IMR-90 (cell line): Measurements from ENCODE around the gene SLC22A14. TPM values are rescaled to one million over a fixed set of nuclear protein-coding genes. Genes with fewer than 3 reads are reported as not detected.

Source experiments
- ATAC-seq: fragments of 200-7000 bp; cut with Tn5 transposase; 2 replicates; pipeline ENCODE4 v1.9.1; 2020; ENCODE audit warnings: low read depth, mild to moderate bottlenecking, moderate library complexity
- BruUV-seq: library from RNA; stranded (reverse); fragments of 400-500 nt; replicated peaks from 2 replicates; lab custom pipeline; 2021; lab: Mats Ljungman, UMichigan
- CTCF ChIA-PET: fragments of 300-600 bp; formaldehyde crosslinking; extraction: SDS; loops from one replicate; lab custom pipeline; 2021; ENCODE audit warnings: antibody characterized with exemption; lab: Yijun Ruan, JAX
- POLR2A ChIA-PET: fragments of 300-600 bp; sonication (Branson Sonifier 250); formaldehyde crosslinking; loops from one replicate; lab custom pipeline; 2022; ENCODE audit warnings: antibody characterized with exemption; ENCODE audit not compliant: unreplicated experiment; lab: Charles Lee
- DNase-seq: peaks from one replicate; pipeline ENCODE4 v3.0.0; 2013
- H2AFZ ChIP-seq: replicated peaks from 2 replicates; pipeline ENCODE3; 2013; ENCODE audit warnings: low read length, mild to moderate bottlenecking; ENCODE audit not compliant: poor library complexity
- H2AK5ac ChIP-seq: 2 replicates; pipeline ENCODE4 v1.6.1; 2013; ENCODE audit warnings: low read depth, low read length, inconsistent platforms
- H2AK9ac ChIP-seq: replicated peaks from 2 replicates; pipeline ENCODE3; 2013; ENCODE audit warnings: mild to moderate bottlenecking, low read depth, low read length, moderate library complexity; ENCODE audit not compliant: poor library complexity
- H2BK120ac ChIP-seq: 2 replicates; pipeline ENCODE4 v1.6.1; 2013; ENCODE audit warnings: low read depth, low read length, inconsistent platforms
- H2BK15ac ChIP-seq: 3 replicates; pipeline ENCODE4 v1.6.1; 2013; ENCODE audit warnings: low read depth, low read length, inconsistent platforms
- H2BK20ac ChIP-seq: 2 replicates; pipeline ENCODE4 v1.6.1; 2013; ENCODE audit warnings: low read depth, mild to moderate bottlenecking, inconsistent platforms, low read length, moderate library complexity
- H2BK5ac ChIP-seq: 2 replicates; pipeline ENCODE4 v1.6.1; 2013; ENCODE audit warnings: mild to moderate bottlenecking, low read depth, low read length, inconsistent platforms; ENCODE audit not compliant: poor library complexity, severe bottlenecking
- H3K14ac ChIP-seq: replicated peaks from 2 replicates; pipeline ENCODE4 v1.6.1; 2013; ENCODE audit warnings: low read depth, low read length, inconsistent platforms
- H3K18ac ChIP-seq: 2 replicates; pipeline ENCODE4 v1.6.1; 2013; ENCODE audit warnings: low read depth, low read length, control low read depth
- H3K23ac ChIP-seq: 2 replicates; pipeline ENCODE4 v1.6.1; 2013; ENCODE audit warnings: low read depth, low read length, inconsistent platforms
- H3K27ac ChIP-seq: 2 replicates; pipeline ENCODE4 v1.5.1; 2013; ENCODE audit warnings: mild to moderate bottlenecking, control low read depth, low read length; ENCODE audit not compliant: insufficient read depth
- H3K27me3 ChIP-seq: 2 replicates; pipeline ENCODE4 v1.6.1; 2013; ENCODE audit warnings: low read length; ENCODE audit not compliant: control insufficient read depth, insufficient read depth
- H3K36me3 ChIP-seq: 2 replicates; pipeline ENCODE4 v1.6.1; 2013; ENCODE audit warnings: low read length, mixed read lengths; ENCODE audit not compliant: control insufficient read depth, insufficient read depth
- H3K4ac ChIP-seq: 2 replicates; pipeline ENCODE4 v1.6.1; 2013; ENCODE audit warnings: low read depth, low read length, inconsistent platforms
- H3K4me1 ChIP-seq: 2 replicates; pipeline ENCODE4 v1.6.1; 2013; ENCODE audit warnings: low read length, mixed read lengths; ENCODE audit not compliant: control insufficient read depth, insufficient read depth
- H3K4me2 ChIP-seq: 2 replicates; pipeline ENCODE4 v1.6.1; 2013; ENCODE audit warnings: low read depth, mild to moderate bottlenecking, control low read depth, low read length, moderate library complexity
- H3K4me3 ChIP-seq: 2 replicates; pipeline ENCODE4 v1.5.1; 2013; ENCODE audit warnings: low read depth, mild to moderate bottlenecking, control low read depth, low read length, moderate library complexity; ENCODE audit not compliant: insufficient read depth
- H3K56ac ChIP-seq: 2 replicates; pipeline ENCODE4 v1.6.1; 2013; ENCODE audit warnings: low read length, inconsistent platforms; ENCODE audit not compliant: insufficient read depth; ENCODE audit errors: extremely low read depth
- H3K79me1 ChIP-seq, 2 experiments: 2 replicates each; pipeline ENCODE4 v1.6.1; 2013; ENCODE audit warnings: low read length in 2 of 2, inconsistent platforms in 1 of 2, low read depth in 1 of 2
- H3K9ac ChIP-seq: 2 replicates; pipeline ENCODE4 v1.6.1; 2013; ENCODE audit warnings: low read depth, low read length, control low read depth
- H3K9me1 ChIP-seq: 2 replicates; pipeline ENCODE4 v1.6.1; 2013; ENCODE audit warnings: low read length, inconsistent platforms; ENCODE audit not compliant: insufficient read depth
- H3K9me3 ChIP-seq: 2 replicates; pipeline ENCODE4 v1.6.1; 2013; ENCODE audit warnings: low read length; ENCODE audit not compliant: control insufficient read depth, insufficient read depth
- H4K20me1 ChIP-seq: 2 replicates; pipeline ENCODE4 v1.6.1; 2013; ENCODE audit warnings: low read length, inconsistent platforms; ENCODE audit not compliant: insufficient read depth
- H4K5ac ChIP-seq: 2 replicates; pipeline ENCODE4 v1.6.1; 2013; ENCODE audit warnings: mild to moderate bottlenecking, low read depth, low read length, control low read depth
- H4K8ac ChIP-seq, 2 experiments: 2 replicates each; pipeline ENCODE4 v1.6.1; 2013; ENCODE audit warnings: low read depth in 2 of 2, low read length in 2 of 2, control low read depth in 1 of 2, inconsistent platforms in 1 of 2
- H4K91ac ChIP-seq: 2 replicates; pipeline ENCODE4 v1.6.1; 2013; ENCODE audit warnings: low read depth, low read length, inconsistent platforms; ENCODE audit not compliant: insufficient read depth
- CEBPB ChIP-seq: IDR thresholded peaks from 2 replicates; pipeline ENCODE4 v1.6.1; 2012; ENCODE audit warnings: low read depth, low read length, improper control_type of control experiment
- FOS ChIP-seq: fragments of 150-350 bp; IDR thresholded peaks from 2 replicates; pipeline ENCODE4 v1.6.1; 2016; ENCODE audit warnings: low read depth, low read length
- MXI1 ChIP-seq: IDR thresholded peaks from 2 replicates; pipeline ENCODE4 v1.6.1; 2012; ENCODE audit warnings: low read depth, mild to moderate bottlenecking, low read length, moderate library complexity, borderline replicate concordance
- POLR2A ChIP-seq: IDR thresholded peaks from 2 replicates; pipeline ENCODE4 v1.6.1; 2012; ENCODE audit warnings: mild to moderate bottlenecking, low read depth, low read length
- RFX5 ChIP-seq: IDR thresholded peaks from 2 replicates; pipeline ENCODE4 v1.8.0; 2012; ENCODE audit warnings: low read depth, mild to moderate bottlenecking, low read length, moderate library complexity
- SMC3 ChIP-seq: fragments of 150-350 bp; IDR thresholded peaks from 2 replicates; pipeline ENCODE4 v1.6.1; 2016; ENCODE audit warnings: low read depth, mild to moderate bottlenecking, antibody characterized with exemption, low read length, moderate library complexity
- WGBS, 2 experiments: methylation state at CpG; one replicate each; pipeline versions ENCODE4 v1.1.5 to v1.1.7; 2013; ENCODE audit warnings: missing lambda C conversion rate in 2 of 2; ENCODE audit not compliant: insufficient read length in 1 of 2; ENCODE audit errors: extremely low coverage in 2 of 2; 5-methylcytosine and 5-hydroxymethylcytosine counted together
- dilution Hi-C: fragments of 300-500 bp; cut with HindIII; formaldehyde crosslinking; loops from one replicate; pipeline ENCODE4 v1.14.3; 2018; ENCODE audit warnings: low sequenced_read_pairs; ENCODE audit not compliant: unreplicated experiment
- in situ Hi-C: fragments of 300-500 bp; cut with MboI; formaldehyde crosslinking; loops from 3 replicates; pipeline ENCODE4 v1.14.3; 2019; ENCODE audit warnings: low sequenced_read_pairs, inconsistent platforms, mixed read lengths
- intact Hi-C: fragments of 100-400 bp; cut with micrococcal nuclease; formaldehyde crosslinking; loops from 2 replicates; pipeline ENCODE4 v1.10.0; 2022
- polyA plus RNA-seq, 3 experiments: library from polyadenylated mRNA; depleted of rRNA; stranded (reverse); fragments of >200 nt; gene quantifications; 2 replicates each; pipeline ENCODE4 v1.2.3, GENCODE V29; 2012; ENCODE audit warnings: low replicate concordance in 1 of 3
- total RNA-seq: library from RNA; depleted of rRNA; stranded (reverse); fragments of >200 nt; gene quantifications from 2 replicates; pipeline ENCODE4 v1.2.3, GENCODE V29; 2012
- TF ChIP-seq, protein P1 (sequence below): conservative IDR thresholded peaks from 2 replicates; pipeline ENCODE4 v1.5.1; 2012; ENCODE audit warnings: mild to moderate bottlenecking, low read depth, low read length, improper control_type of control experiment

The SLC22A14 gene
- total and polyA plus RNA-seq, 2 of the 4 experiments (the other 2 are of a cell fraction) = under 0.01 to 0.07 TPM

GRCh38 chr3:38312356-38312755 lies 30.3 kb downstream of the SLC22A14 start:
- Histone ChIP-seq H4K20me1 (no peaks in the 10 kb centered on the region), H2AK9ac (no peak overlapping the region), H4K91ac (no peak overlapping the region), H2AFZ (no peak overlapping the region), H4K8ac (no peak overlapping the region), H3K23ac (no peak overlapping the region), H3K56ac (no peak overlapping the region), H3K4me3 (no peak overlapping the region), H3K4me1 (no peaks in the 10 kb centered on the region), H3K4ac (no peak overlapping the region), H3K9me1 (no peaks in the 10 kb centered on the region), H2BK15ac (no peak overlapping the region), H3K14ac (no peak overlapping the region), H2BK20ac (no peak overlapping the region), H4K5ac (no peak overlapping the region), H3K79me1 (no peaks in the 10 kb centered on the region), H3K27me3 (peaks cover 31% of the 10 kb centered on the region), H3K9ac (no peak overlapping the region), H3K27ac (no peak overlapping the region), H2BK120ac (no peak overlapping the region), H3K36me3 (no peaks in the 10 kb centered on the region), H2BK5ac (no peak overlapping the region), H3K9me3 (no peaks in the 10 kb centered on the region), H3K4me2 (no peak overlapping the region), H3K18ac (no peak overlapping the region), H2AK5ac (no peak overlapping the region)
- DNase-seq (no peak), ATAC-seq (no peak)
- BruUV-seq = no TSS peak
- TF ChIP-seq, protein P1, sequence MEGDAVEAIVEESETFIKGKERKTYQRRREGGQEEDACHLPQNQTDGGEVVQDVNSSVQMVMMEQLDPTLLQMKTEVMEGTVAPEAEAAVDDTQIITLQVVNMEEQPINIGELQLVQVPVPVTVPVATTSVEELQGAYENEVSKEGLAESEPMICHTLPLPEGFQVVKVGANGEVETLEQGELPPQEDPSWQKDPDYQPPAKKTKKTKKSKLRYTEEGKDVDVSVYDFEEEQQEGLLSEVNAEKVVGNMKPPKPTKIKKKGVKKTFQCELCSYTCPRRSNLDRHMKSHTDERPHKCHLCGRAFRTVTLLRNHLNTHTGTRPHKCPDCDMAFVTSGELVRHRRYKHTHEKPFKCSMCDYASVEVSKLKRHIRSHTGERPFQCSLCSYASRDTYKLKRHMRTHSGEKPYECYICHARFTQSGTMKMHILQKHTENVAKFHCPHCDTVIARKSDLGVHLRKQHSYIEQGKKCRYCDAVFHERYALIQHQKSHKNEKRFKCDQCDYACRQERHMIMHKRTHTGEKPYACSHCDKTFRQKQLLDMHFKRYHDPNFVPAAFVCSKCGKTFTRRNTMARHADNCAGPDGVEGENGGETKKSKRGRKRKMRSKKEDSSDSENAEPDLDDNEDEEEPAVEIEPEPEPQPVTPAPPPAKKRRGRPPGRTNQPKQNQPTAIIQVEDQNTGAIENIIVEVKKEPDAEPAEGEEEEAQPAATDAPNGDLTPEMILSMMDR = no peak
- no peak for TF ChIP-seq POLR2A
- TF ChIP-seq SMC3 = no peak
- TF ChIP-seq FOS = no peak
- no peak for TF ChIP-seq CEBPB
- no peak for TF ChIP-seq MXI1
- TF ChIP-seq RFX5 = no peak
- no CpG with 5 or more reads among the region's 3 CpGs for WGBS, 2 experiments
- dilution Hi-C loops (no loop called here), in situ Hi-C loops (no loop called here), intact Hi-C loops (no loop called here)
- ChIA-PET POLR2A (no interaction called here), CTCF (no interaction called here)
